ENCODE results near the gene RAB27B. TPM values are rescaled to one million over a fixed set of nuclear protein-coding genes. Genes with fewer than 3 reads are reported as not detected.

The RAB27B gene
- total and polyA plus RNA-seq, 10 of the 15 experiments (the other 5 are each of a cell fraction or from before 2014, with no cell fraction given) = under 0.01 to 0.03 TPM; not detected in 8

DNA sequence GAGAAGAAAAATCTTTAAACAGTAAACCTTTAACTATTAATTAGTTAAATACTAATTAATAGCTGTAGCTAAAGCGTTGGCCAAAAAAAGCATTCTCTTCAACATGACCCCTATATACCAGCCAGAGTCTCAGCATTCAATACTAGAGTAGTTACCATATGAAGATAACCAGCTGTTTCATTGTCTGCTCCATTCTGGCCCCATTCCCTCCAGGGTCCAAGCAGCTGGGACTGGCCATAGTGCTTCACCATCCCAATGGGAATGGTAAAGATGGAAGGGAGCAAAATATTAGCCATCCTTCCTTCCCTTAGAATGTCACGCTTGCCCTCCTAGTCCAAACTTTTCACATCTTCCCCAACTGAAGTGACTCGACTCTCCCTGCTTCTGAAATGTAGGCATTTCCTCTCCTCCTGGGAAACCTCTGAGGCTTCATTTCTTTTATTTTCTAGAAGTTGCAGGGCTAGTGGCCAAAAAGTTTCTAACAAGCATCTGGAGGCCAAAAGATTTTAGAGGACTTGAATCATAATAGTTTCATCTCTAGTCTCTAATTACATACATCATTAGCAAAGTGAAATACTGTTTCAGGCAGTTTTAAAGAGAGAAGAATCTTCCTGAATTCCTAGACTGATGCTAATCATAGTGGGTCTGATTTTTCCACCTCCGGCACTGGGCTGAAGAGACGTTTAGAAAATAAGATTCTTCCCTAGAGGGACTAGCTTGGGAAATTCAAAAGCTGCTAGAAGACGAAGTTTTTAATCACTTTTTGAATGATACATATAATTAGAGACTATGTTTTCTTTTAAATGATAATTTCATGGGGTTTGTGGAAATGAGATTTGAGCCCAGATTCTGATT lies 78.3 kb downstream of the RAB27B start:
- ChIA-PET SMC1A (ENCODE audit: uncharacterized antibody, unreplicated experiment) (no interaction called here), POLR2A (no interaction called here), RAD21 (ENCODE audit: unreplicated experiment) (no interaction called here), CTCF (no interaction called here)
- in situ Hi-C loops (cut with MboI) (no loop called here), intact Hi-C loops (cut with micrococcal nuclease; ENCODE audit: unreplicated experiment) (no loop called here)
- DNase-seq (ENCODE audit: low read depth, low spot score) = no peak
- no peak overlapping the region for H3K9ac ChIP-seq (ENCODE audit: control insufficient read depth, insufficient read depth, low read length)
- no peak for ATAC-seq
- H3K27ac ChIP-seq (ENCODE audit: control insufficient read depth, insufficient read depth) = no peak overlapping the region
- no peak overlapping the region for H3K4me3 ChIP-seq
- BruUV-seq (replicated peaks) = no TSS peak
- FAIRE-seq = no peak
- 23% methylated on average over 5 of the region's 6 CpGs for WGBS (ENCODE audit: insufficient coverage, insufficient replicate concordance, low lambda C conversion rate, missing lambda C conversion rate)
- H3K27me3 ChIP-seq (replicated peaks in 1 of 2; ENCODE audit: control insufficient read depth in 2 of 2, insufficient read depth in 2 of 2, low read length in 1 of 2) = no peaks in the 10 kb centered on the region
- H3K79me2 ChIP-seq (ENCODE audit: control insufficient read depth, insufficient read depth, low read length) = no peaks in the 10 kb centered on the region
- TF ChIP-seq KLF5 (IDR thresholded peaks at IDR 0.05; ENCODE audit: partially characterized antibody) (no peak), SUZ12 (IDR thresholded peaks at IDR 0.05; ENCODE audit: unreplicated experiment) (no peak), CBFB (IDR thresholded peaks at IDR 0.05; ENCODE audit: low read depth) (no peak)
- H3K36me3 ChIP-seq (ENCODE audit: control insufficient read depth in 2 of 2, insufficient read depth in 2 of 2, low read length in 1 of 2) = no peaks in the 10 kb centered on the region
- no peak overlapping the region for H2AFZ ChIP-seq (ENCODE audit: control insufficient read depth, low read depth, low read length)
- no peaks in the 10 kb centered on the region for H4K20me1 ChIP-seq (ENCODE audit: control insufficient read depth, insufficient read depth)
- H3K9me3 ChIP-seq (replicated peaks; ENCODE audit: control insufficient read depth, insufficient read depth, low read length) = no peaks in the 10 kb centered on the region
- no peaks in the 10 kb centered on the region for H3K4me1 ChIP-seq (ENCODE audit: control insufficient read depth, insufficient read depth, low read length)
- no peak overlapping the region for H3K4me2 ChIP-seq (ENCODE audit: control insufficient read depth, insufficient read depth)

GRCh38 chr18:54909538-54909937 lies 81.3 kb downstream of the RAB27B start:
- no peak for FAIRE-seq
- WGBS (ENCODE audit: insufficient coverage, insufficient replicate concordance, low lambda C conversion rate, missing lambda C conversion rate) = 42% methylated on average over 11 of the region's 11 CpGs
- SMC1A ChIA-PET (ENCODE audit: uncharacterized antibody, unreplicated experiment) = interaction anchor here (1.3 kb wide), 1 partner anchor 20 kb away, joined by 3 read pairs; no protein-coding TSS in a partner anchor
- TF ChIP-seq BCL11A (IDR thresholded peaks at IDR 0.05; ENCODE audit: low read depth, low read length) (no peak), NFYA (IDR thresholded peaks at IDR 0.05; ENCODE audit: borderline replicate concordance, low read depth, low read length) (no peak), ESRRA (IDR thresholded peaks at IDR 0.05; ENCODE audit: low read length) (no peak), STAT1 (conservative IDR thresholded peaks at IDR 0.05) (no peak), RELB (IDR thresholded peaks at IDR 0.05; ENCODE audit: low read depth) (no peak), SPI1 (IDR thresholded peaks at IDR 0.05; ENCODE audit: borderline replicate concordance, insufficient read depth, low read depth, low read length) (no peak), RBBP5 (conservative IDR thresholded peaks at IDR 0.05) (no peak), HDAC2 (IDR thresholded peaks at IDR 0.05) (no peak), ZNF274 (IDR thresholded peaks at IDR 0.05; ENCODE audit: insufficient read depth, insufficient read length) (no peak), NBN (IDR thresholded peaks at IDR 0.05) (no peak), TCF7 (IDR thresholded peaks at IDR 0.05; ENCODE audit: borderline replicate concordance) (no peak), MEF2A (IDR thresholded peaks at IDR 0.05; ENCODE audit: insufficient read depth, low read depth, low read length) (no peak), DPF2 (IDR thresholded peaks at IDR 0.05) (no peak), CREM (IDR thresholded peaks at IDR 0.05; ENCODE audit: low read depth) (no peak)
- TF ChIP-seq, protein P1, sequence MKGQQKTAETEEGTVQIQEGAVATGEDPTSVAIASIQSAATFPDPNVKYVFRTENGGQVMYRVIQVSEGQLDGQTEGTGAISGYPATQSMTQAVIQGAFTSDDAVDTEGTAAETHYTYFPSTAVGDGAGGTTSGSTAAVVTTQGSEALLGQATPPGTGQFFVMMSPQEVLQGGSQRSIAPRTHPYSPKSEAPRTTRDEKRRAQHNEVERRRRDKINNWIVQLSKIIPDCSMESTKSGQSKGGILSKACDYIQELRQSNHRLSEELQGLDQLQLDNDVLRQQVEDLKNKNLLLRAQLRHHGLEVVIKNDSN (IDR thresholded peaks at IDR 0.05; ENCODE audit: borderline replicate concordance, extremely low read length, insufficient read depth, low read depth, low read length) = no peak

More at GRCh38 chr18:54909538-54909937, 81.3 kb downstream of the RAB27B start:
- Histone ChIP-seq H3K4me2 (ENCODE audit: control insufficient read depth, insufficient read depth) (no peak overlapping the region), H3K4me1 (ENCODE audit: control insufficient read depth, insufficient read depth, low read length) (no peaks in the 10 kb centered on the region), H3K36me3 (ENCODE audit: control insufficient read depth in 2 of 2, insufficient read depth in 2 of 2, low read length in 1 of 2) (no peaks in the 10 kb centered on the region), H3K9ac (ENCODE audit: control insufficient read depth, insufficient read depth, low read length) (no peak overlapping the region), H3K27ac (ENCODE audit: control insufficient read depth, insufficient read depth) (no peak overlapping the region), H3K79me2 (ENCODE audit: control insufficient read depth, insufficient read depth, low read length) (no peaks in the 10 kb centered on the region), H3K4me3 (no peak overlapping the region), H3K9me3 (replicated peaks; ENCODE audit: control insufficient read depth, insufficient read depth, low read length) (no peaks in the 10 kb centered on the region; the same call in 2 of the 3 replicates), H4K20me1 (ENCODE audit: control insufficient read depth, insufficient read depth) (no peaks in the 10 kb centered on the region), H3K27me3 (replicated peaks in 1 of 2; ENCODE audit: control insufficient read depth in 2 of 2, insufficient read depth in 2 of 2, low read length in 1 of 2) (no peaks in the 10 kb centered on the region), H2AFZ (ENCODE audit: control insufficient read depth, low read depth, low read length) (no peak overlapping the region)
- POLR2A ChIA-PET = no interaction called here
- intact Hi-C loops (cut with micrococcal nuclease; ENCODE audit: unreplicated experiment) (no loop called here), in situ Hi-C loops (cut with MboI) (no loop called here)
- no TSS peak for BruUV-seq (replicated peaks)
- RAD21 ChIA-PET (ENCODE audit: unreplicated experiment) = no interaction called here
- no peak for DNase-seq (ENCODE audit: low read depth, low spot score)
- ATAC-seq = no peak
- CTCF ChIA-PET = no interaction called here
